Loucy (cell line): ENCODE results near the gene CIB2.

Source experiments
- H2AFZ ChIP-seq: fragments of 200-600 bp; sonication (generic); 2 replicates; pipeline ENCODE4 v1.6.0; 2016; ENCODE audit warnings: antibody characterized with exemption, mild to moderate bottlenecking, low read length, moderate library complexity
- H3F3A ChIP-seq: fragments of 200-600 bp; 2 replicates; pipeline ENCODE4 v1.6.0; 2016; ENCODE audit warnings: antibody characterized with exemption, low read depth, mild to moderate bottlenecking
- H3K27me3 ChIP-seq: fragments of 200-600 bp; sonication (generic); 2 replicates; pipeline ENCODE4 v1.6.1; 2014; ENCODE audit warnings: low read length, mild to moderate bottlenecking; ENCODE audit not compliant: insufficient read depth, poor library complexity, severe bottlenecking
- H3K36me3 ChIP-seq: fragments of 200-600 bp; sonication (generic); 2 replicates; pipeline ENCODE4 v1.6.1; 2016; ENCODE audit warnings: low read length; ENCODE audit not compliant: insufficient read depth
- H3K4me1 ChIP-seq: fragments of 200-600 bp; sonication (generic); 2 replicates; pipeline ENCODE4 v1.5.1; 2014; ENCODE audit warnings: low read length, mild to moderate bottlenecking; ENCODE audit not compliant: insufficient read depth, poor library complexity, severe bottlenecking
- H3K4me2 ChIP-seq: fragments of 200-600 bp; sonication (generic); 2 replicates; pipeline ENCODE4 v1.6.0; 2014; ENCODE audit warnings: antibody characterized with exemption, low read length, low read depth, mild to moderate bottlenecking; ENCODE audit not compliant: poor library complexity, severe bottlenecking
- H3K4me3 ChIP-seq: fragments of 200-600 bp; sonication (generic); 2 replicates; pipeline ENCODE4 v1.5.1; 2014; ENCODE audit warnings: low read length, mild to moderate bottlenecking, mixed read lengths; ENCODE audit not compliant: poor library complexity, severe bottlenecking
- H3K79me2 ChIP-seq: fragments of 200-600 bp; sonication (generic); 2 replicates; pipeline ENCODE4 v1.6.1; 2014; ENCODE audit warnings: low read length; ENCODE audit not compliant: insufficient read depth
- H3K9ac ChIP-seq: fragments of 200-600 bp; sonication (generic); 2 replicates; pipeline ENCODE4 v1.6.0; 2014; ENCODE audit warnings: mild to moderate bottlenecking, low read depth, low read length, moderate library complexity; ENCODE audit not compliant: poor library complexity, severe bottlenecking
- H3K9me2 ChIP-seq: fragments of 200-600 bp; sonication (generic); replicated peaks from 2 replicates; pipeline ENCODE4 v1.6.1; 2016; ENCODE audit warnings: low read depth, low read length, mixed read lengths
- H3K9me3 ChIP-seq: fragments of 200-600 bp; sonication (generic); 2 replicates; pipeline ENCODE4 v1.6.1; 2014; ENCODE audit warnings: mild to moderate bottlenecking, antibody characterized with exemption, low read length, low read depth; ENCODE audit not compliant: insufficient read depth
- H4K20me1 ChIP-seq: fragments of 200-600 bp; sonication (generic); 2 replicates; pipeline ENCODE4 v1.6.0; 2014; ENCODE audit warnings: antibody characterized with exemption, low read length, mild to moderate bottlenecking; ENCODE audit not compliant: insufficient read depth, poor library complexity, severe bottlenecking
- EZH2phosphoT487 ChIP-seq: fragments of 200-600 bp; IDR thresholded peaks from 2 replicates; pipeline ENCODE4 v1.6.1; 2018; ENCODE audit warnings: antibody characterized with exemption, mild to moderate bottlenecking, moderate library complexity, borderline replicate concordance
- TF ChIP-seq, protein P1 (sequence below): fragments of 200-600 bp; sonication (generic); conservative IDR thresholded peaks from 2 replicates; pipeline ENCODE4 v1.5.1; 2014; ENCODE audit warnings: mild to moderate bottlenecking, antibody characterized with exemption, low read length

CIB2 gene

DNA sequence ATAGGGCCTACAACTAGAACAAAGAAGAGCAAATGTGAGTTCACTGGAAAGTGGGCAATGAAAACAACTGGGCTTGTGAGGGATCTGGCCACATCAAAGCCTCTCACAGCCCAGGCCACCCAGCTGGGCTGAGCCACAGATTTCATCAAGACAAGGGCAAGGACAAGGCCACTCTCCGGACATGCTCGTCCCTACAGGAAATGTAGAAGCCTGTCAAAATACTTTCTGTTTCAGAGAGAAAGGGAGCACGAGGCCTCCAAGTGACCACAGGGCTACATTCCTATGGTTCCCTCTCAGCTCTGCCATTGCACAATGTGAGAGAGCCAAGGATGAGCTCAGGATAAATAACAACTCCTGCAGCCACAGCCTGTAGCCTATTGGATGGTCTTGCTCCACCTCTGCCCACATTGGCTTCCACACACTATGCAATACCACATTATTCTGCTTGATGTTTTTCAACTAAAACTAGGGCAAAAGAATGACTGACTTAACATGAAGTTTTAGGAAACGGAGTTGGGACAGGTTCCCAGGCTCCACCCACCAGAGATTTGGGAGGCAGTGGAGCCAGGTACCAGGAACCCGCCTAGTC, 65.9 kb downstream of the CIB2 start:
- H3K4me2 ChIP-seq = peak overlapping the region; percentile 99
- H3K4me3 ChIP-seq = peak overlapping the region; percentile 76
- no peak for TF ChIP-seq EZH2phosphoT487
- TF ChIP-seq, protein P1, sequence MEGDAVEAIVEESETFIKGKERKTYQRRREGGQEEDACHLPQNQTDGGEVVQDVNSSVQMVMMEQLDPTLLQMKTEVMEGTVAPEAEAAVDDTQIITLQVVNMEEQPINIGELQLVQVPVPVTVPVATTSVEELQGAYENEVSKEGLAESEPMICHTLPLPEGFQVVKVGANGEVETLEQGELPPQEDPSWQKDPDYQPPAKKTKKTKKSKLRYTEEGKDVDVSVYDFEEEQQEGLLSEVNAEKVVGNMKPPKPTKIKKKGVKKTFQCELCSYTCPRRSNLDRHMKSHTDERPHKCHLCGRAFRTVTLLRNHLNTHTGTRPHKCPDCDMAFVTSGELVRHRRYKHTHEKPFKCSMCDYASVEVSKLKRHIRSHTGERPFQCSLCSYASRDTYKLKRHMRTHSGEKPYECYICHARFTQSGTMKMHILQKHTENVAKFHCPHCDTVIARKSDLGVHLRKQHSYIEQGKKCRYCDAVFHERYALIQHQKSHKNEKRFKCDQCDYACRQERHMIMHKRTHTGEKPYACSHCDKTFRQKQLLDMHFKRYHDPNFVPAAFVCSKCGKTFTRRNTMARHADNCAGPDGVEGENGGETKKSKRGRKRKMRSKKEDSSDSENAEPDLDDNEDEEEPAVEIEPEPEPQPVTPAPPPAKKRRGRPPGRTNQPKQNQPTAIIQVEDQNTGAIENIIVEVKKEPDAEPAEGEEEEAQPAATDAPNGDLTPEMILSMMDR = no peak
- peak overlapping the region; percentile 84 for H3K9ac ChIP-seq
- H3K79me2 ChIP-seq = peaks cover 98% of the 10 kb centered on the region
- no peaks in the 10 kb centered on the region for H3K9me3 ChIP-seq
- peaks cover 55% of the 10 kb centered on the region for H4K20me1 ChIP-seq
- H3F3A ChIP-seq = no peaks in the 10 kb centered on the region
- H3K27me3 ChIP-seq = no peaks in the 10 kb centered on the region
- peaks cover 4% of the 10 kb centered on the region; the same call in 1 of the 2 replicates for H3K36me3 ChIP-seq
- no peaks in the 10 kb centered on the region for H3K9me2 ChIP-seq
- H2AFZ ChIP-seq = no peak overlapping the region
- peaks cover 84% of the 10 kb centered on the region for H3K4me1 ChIP-seq

DNA sequence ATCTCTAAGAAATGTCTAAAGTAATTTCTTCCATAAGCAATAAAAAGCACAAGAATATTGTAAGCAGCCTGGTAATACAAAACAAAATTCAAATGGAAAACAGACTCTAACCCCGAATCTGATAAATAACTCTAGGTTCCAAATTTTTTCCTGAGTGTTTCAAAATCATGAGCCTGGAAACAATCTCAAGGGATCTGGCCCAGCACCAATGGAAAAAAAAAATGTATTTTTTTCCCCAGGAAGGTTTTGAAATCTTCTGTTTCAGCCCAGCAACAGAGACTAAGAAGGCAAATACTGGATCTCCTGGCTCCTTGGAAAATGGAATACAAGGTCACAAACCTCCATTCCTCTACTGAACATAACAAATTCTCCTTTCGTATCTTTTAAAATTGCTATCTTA, 66.7 kb downstream of the CIB2 start:
- Histone ChIP-seq H3K4me2 (peak overlapping the region; percentile 99), H2AFZ (no peak overlapping the region), H3K79me2 (peaks cover 98% of the 10 kb centered on the region), H3K9me3 (no peaks in the 10 kb centered on the region), H3K36me3 (peaks cover 4% of the 10 kb centered on the region; the same call in 1 of the 2 replicates), H3F3A (no peaks in the 10 kb centered on the region), H3K4me1 (peaks cover 84% of the 10 kb centered on the region), H3K9me2 (no peaks in the 10 kb centered on the region), H3K27me3 (no peaks in the 10 kb centered on the region), H4K20me1 (peaks cover 59% of the 10 kb centered on the region), H3K9ac (peak overlapping the region; percentile 84), H3K4me3 (peak overlapping the region; percentile 76)
- TF ChIP-seq, protein P1 = no peak
- no peak for TF ChIP-seq EZH2phosphoT487

DNA sequence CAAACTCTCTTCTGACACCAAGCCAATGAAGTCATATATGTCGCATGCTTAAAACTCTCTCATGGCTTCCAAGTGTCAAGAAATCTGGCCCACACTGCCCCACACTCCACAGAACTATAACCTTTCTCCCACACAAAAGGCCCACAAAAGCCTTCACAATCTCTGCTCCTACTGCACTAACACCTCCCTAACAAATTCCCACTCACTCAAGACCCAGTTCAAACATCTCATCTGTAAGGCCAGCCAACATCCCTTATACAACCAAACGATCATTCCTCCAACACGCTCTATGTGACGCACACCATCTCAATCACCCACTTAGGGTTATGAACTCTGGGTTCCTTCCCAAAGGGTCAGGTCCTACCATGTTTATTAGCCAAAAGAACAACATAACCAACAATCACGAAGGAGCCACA, 67.3 kb downstream of the CIB2 start:
- Histone ChIP-seq H3K27me3 (no peaks in the 10 kb centered on the region), H3K9ac (peak overlapping the region; percentile 17), H3K9me2 (no peaks in the 10 kb centered on the region), H3K4me3 (no peak overlapping the region), H3F3A (no peaks in the 10 kb centered on the region), H4K20me1 (peaks cover 55% of the 10 kb centered on the region), H3K4me1 (peaks cover 84% of the 10 kb centered on the region), H3K9me3 (no peaks in the 10 kb centered on the region), H2AFZ (no peak overlapping the region), H3K36me3 (peaks cover 4% of the 10 kb centered on the region; the same call in 1 of the 2 replicates), H3K79me2 (peaks cover 98% of the 10 kb centered on the region), H3K4me2 (peak overlapping the region; percentile 99)
- TF ChIP-seq, protein P1 = no peak
- TF ChIP-seq EZH2phosphoT487 = no peak
